HEK293 (cell line): ENCODE results near the gene ICOS.

Experiments
- CTCF ChIA-PET: fragments of 350-600 bp; formaldehyde crosslinking; extraction: SDS; loops from one replicate; lab custom pipeline; 2021; ENCODE audit warnings: antibody characterized with exemption; lab: Yijun Ruan, JAX
- POLR2A ChIA-PET: fragments of 300-600 bp; formaldehyde crosslinking; extraction: SDS; loops from one replicate; lab custom pipeline; 2020; ENCODE audit warnings: antibody characterized with exemption, inconsistent platforms; lab: Yijun Ruan, JAX
- H3K27ac ChIP-seq: fragments of 200-500 bp; sonication (Bioruptor generic); 2 replicates; pipeline ENCODE4 v1.5.1; 2014; ENCODE audit warnings: low read depth, low read length, control low read depth, inconsistent platforms; ENCODE audit errors: extremely low read depth
- H3K36me3 ChIP-seq, 2 experiments: fragments of 200-500 bp in 1 of 2; sonication (Bioruptor generic) in 1 of 2; 1 replicate in 1 of 2; 2 replicates in 1 of 2; pipeline ENCODE4 v1.5.1; 2014 to 2017; ENCODE audit warnings: inconsistent platforms in 2 of 2, low read length in 2 of 2; ENCODE audit not compliant: control insufficient read depth in 2 of 2, insufficient read depth in 1 of 2
- H3K4me1 ChIP-seq: fragments of 200-500 bp; sonication (Bioruptor generic); 2 replicates; pipeline ENCODE4 v1.5.1; 2014; ENCODE audit warnings: mild to moderate bottlenecking, low read length, inconsistent platforms; ENCODE audit not compliant: control insufficient read depth, insufficient read depth
- H3K4me3 ChIP-seq: 2 replicates; pipeline ENCODE4 v1.5.1; 2011; ENCODE audit warnings: low read depth, mild to moderate bottlenecking, control low read depth, low read length, moderate library complexity
- H3K9me3 ChIP-seq: fragments of 200-500 bp; sonication (Bioruptor generic); 2 replicates; pipeline ENCODE4 v1.5.1; 2014; ENCODE audit warnings: low read depth, low read length, inconsistent platforms; ENCODE audit not compliant: control insufficient read depth, insufficient read depth
- GLI4 ChIP-seq: fragments of 450-650 bp; formaldehyde crosslinking; IDR thresholded peaks from 2 replicates; pipeline ENCODE4 v1.5.1; 2016; ENCODE audit warnings: missing biosample characterization, missing genetic modification characterization
- HOXC10 ChIP-seq: sonication (generic); formaldehyde crosslinking; IDR thresholded peaks from 2 replicates; pipeline ENCODE4 v1.8.1; 2023; ENCODE audit warnings: mild to moderate bottlenecking, missing genetic modification reagents
- KLF1 ChIP-seq: fragments of 450-650 bp; formaldehyde crosslinking; IDR thresholded peaks from 2 replicates; pipeline ENCODE4 v1.5.1; 2016; ENCODE audit warnings: missing biosample characterization, missing genetic modification characterization
- KLF17 ChIP-seq: fragments of 450-650 bp; formaldehyde crosslinking; IDR thresholded peaks from 2 replicates; pipeline ENCODE4 v1.5.1; 2016; ENCODE audit warnings: missing biosample characterization, missing genetic modification characterization
- KLF8 ChIP-seq: fragments of 450-650 bp; formaldehyde crosslinking; IDR thresholded peaks from 2 replicates; pipeline ENCODE4 v1.5.1; 2016; ENCODE audit warnings: missing biosample characterization, missing genetic modification characterization
- MEIS1 ChIP-seq: sonication (generic); formaldehyde crosslinking; IDR thresholded peaks from 2 replicates; pipeline ENCODE4 v1.8.1; 2022; ENCODE audit warnings: missing genetic modification reagents, mild to moderate bottlenecking, borderline replicate concordance
- PRDM1 ChIP-seq: fragments of 450-650 bp; formaldehyde crosslinking; IDR thresholded peaks from 2 replicates; pipeline ENCODE4; 2016; ENCODE audit warnings: missing biosample characterization, missing genetic modification characterization
- TCF7L2 ChIP-seq: IDR thresholded peaks from 2 replicates; pipeline ENCODE4 v1.6.1; 2011; ENCODE audit warnings: low read depth, mild to moderate bottlenecking, inconsistent platforms, low read length, moderate library complexity, borderline replicate concordance
- YY2 ChIP-seq: fragments of 450-650 bp; formaldehyde crosslinking; IDR thresholded peaks from 2 replicates; pipeline ENCODE4 v1.5.1; 2016; ENCODE audit warnings: missing biosample characterization, missing genetic modification characterization
- ZBTB8A ChIP-seq: fragments of 450-650 bp; formaldehyde crosslinking; IDR thresholded peaks from 2 replicates; pipeline ENCODE4 v1.5.1; 2016; ENCODE audit warnings: missing biosample characterization, missing genetic modification characterization
- ZNF10 ChIP-seq: fragments of 450-650 bp; formaldehyde crosslinking; IDR thresholded peaks from 2 replicates; pipeline ENCODE4 v1.5.1; 2017; ENCODE audit warnings: missing biosample characterization, missing genetic modification characterization
- ZNF132 ChIP-seq: fragments of 450-650 bp; formaldehyde crosslinking; IDR thresholded peaks from 2 replicates; pipeline ENCODE4 v1.5.1; 2017; ENCODE audit warnings: missing biosample characterization, missing genetic modification characterization, borderline replicate concordance
- ZNF155 ChIP-seq: fragments of 450-650 bp; formaldehyde crosslinking; IDR thresholded peaks from 2 replicates; pipeline ENCODE4 v1.5.1; 2016; ENCODE audit warnings: missing biosample characterization, missing genetic modification characterization
- ZNF19 ChIP-seq: fragments of 450-650 bp; formaldehyde crosslinking; IDR thresholded peaks from 2 replicates; pipeline ENCODE4; 2016; ENCODE audit warnings: missing biosample characterization, missing genetic modification characterization, low read depth
- ZNF239 ChIP-seq: fragments of 450-650 bp; formaldehyde crosslinking; IDR thresholded peaks from 2 replicates; pipeline ENCODE4 v1.5.1; 2016; ENCODE audit warnings: missing biosample characterization, missing genetic modification characterization
- ZNF24 ChIP-seq: fragments of 450-650 bp; formaldehyde crosslinking; IDR thresholded peaks from 2 replicates; pipeline ENCODE4 v1.5.1; 2016; ENCODE audit warnings: missing biosample characterization, missing genetic modification characterization
- ZNF248 ChIP-seq: fragments of 450-650 bp; formaldehyde crosslinking; IDR thresholded peaks from 2 replicates; pipeline ENCODE4 v1.5.1; 2017; ENCODE audit warnings: missing biosample characterization, missing genetic modification characterization
- ZNF350 ChIP-seq: fragments of 450-650 bp; formaldehyde crosslinking; IDR thresholded peaks from 2 replicates; pipeline ENCODE4 v1.5.0; 2017; ENCODE audit warnings: missing biosample characterization, mild to moderate bottlenecking, missing genetic modification characterization
- ZNF394 ChIP-seq: fragments of 450-650 bp; formaldehyde crosslinking; IDR thresholded peaks from 2 replicates; pipeline ENCODE4 v1.5.1; 2016; ENCODE audit warnings: missing biosample characterization, missing genetic modification characterization, mild to moderate bottlenecking, moderate library complexity, borderline replicate concordance
- ZNF473 ChIP-seq: fragments of 450-650 bp; formaldehyde crosslinking; IDR thresholded peaks from 2 replicates; pipeline ENCODE4 v1.5.1; 2017; ENCODE audit warnings: missing biosample characterization, missing genetic modification characterization
- ZNF48 ChIP-seq: fragments of 450-650 bp; formaldehyde crosslinking; IDR thresholded peaks from 2 replicates; pipeline ENCODE4 v1.5.1; 2016; ENCODE audit warnings: missing biosample characterization, missing genetic modification characterization
- ZNF560 ChIP-seq: fragments of 450-650 bp; formaldehyde crosslinking; IDR thresholded peaks from 2 replicates; pipeline ENCODE4 v1.5.1; 2017; ENCODE audit warnings: missing biosample characterization, missing genetic modification characterization, borderline replicate concordance
- ZNF624 ChIP-seq: fragments of 450-650 bp; formaldehyde crosslinking; IDR thresholded peaks from 2 replicates; pipeline ENCODE4 v1.5.1; 2017; ENCODE audit warnings: missing biosample characterization, missing genetic modification characterization
- ZNF677 ChIP-seq: fragments of 450-650 bp; IDR thresholded peaks from 2 replicates; pipeline ENCODE4 v1.5.0; 2018; ENCODE audit warnings: missing biosample characterization, mild to moderate bottlenecking, missing genetic modification characterization, moderate library complexity
- ZNF747 ChIP-seq: fragments of 450-650 bp; formaldehyde crosslinking; IDR thresholded peaks from 2 replicates; pipeline ENCODE4 v1.5.1; 2016; ENCODE audit warnings: missing biosample characterization, missing genetic modification characterization
- ZNF768 ChIP-seq: fragments of 450-650 bp; formaldehyde crosslinking; IDR thresholded peaks from 2 replicates; pipeline ENCODE4 v1.5.1; 2018; ENCODE audit warnings: missing biosample characterization, mild to moderate bottlenecking, missing genetic modification characterization
- ZNF776 ChIP-seq: fragments of 450-650 bp; formaldehyde crosslinking; IDR thresholded peaks from 2 replicates; pipeline ENCODE4 v1.5.0; 2017; ENCODE audit warnings: missing biosample characterization, missing genetic modification characterization, borderline replicate concordance
- ZNF843 ChIP-seq: fragments of 450-650 bp; formaldehyde crosslinking; IDR thresholded peaks from 2 replicates; pipeline ENCODE4 v1.5.1; 2016; ENCODE audit warnings: missing biosample characterization, missing genetic modification characterization

Gene ICOS

GRCh38 chr2:203999835-204000234 is 63.3 kb downstream of the ICOS start:
- POLR2A ChIA-PET: no interaction called here
- CTCF ChIA-PET: interaction anchor here (0.6 kb wide), 1 partner anchor 251 kb away, joined by 4 read pairs; no protein-coding TSS in a partner anchor
- no peak for TF ChIP-seq ZNF843 (tag by site-specific recombination)
- TF ChIP-seq ZNF48 (tag by site-specific recombination): no peak
- no peak for TF ChIP-seq KLF1 (tag by site-specific recombination)
- no peak for TF ChIP-seq ZNF473 (tag by site-specific recombination)
- no peak for TF ChIP-seq ZNF24 (tag by site-specific recombination)
- no peak for TF ChIP-seq MEIS1 (CRISPR knock-in tag)
- TF ChIP-seq ZNF132 (tag by site-specific recombination): no peak
- no peak for TF ChIP-seq ZNF776 (tag by site-specific recombination)
- no peak for TF ChIP-seq TCF7L2
- TF ChIP-seq GLI4 (tag by site-specific recombination): no peak
- no peak for TF ChIP-seq KLF8 (tag by site-specific recombination)

GRCh38 chr2:204000446-204000845 is 63.9 kb downstream of the ICOS start:
- TF ChIP-seq ZNF768 (tag by site-specific recombination) (no peak), ZNF394 (tag by site-specific recombination) (no peak), KLF17 (no peak), PRDM1 (tag by site-specific recombination) (no peak), HOXC10 (CRISPR knock-in tag) (no peak), ZNF10 (tag by site-specific recombination) (no peak), ZNF747 (no peak), ZNF350 (tag by site-specific recombination) (no peak), ZNF560 (tag by site-specific recombination) (no peak), ZNF248 (tag by site-specific recombination) (no peak), YY2 (no peak), ZNF19 (tag by site-specific recombination) (no peak), ZNF155 (tag by site-specific recombination) (no peak), ZNF239 (no peak), ZNF624 (no peak), ZNF677 (tag by site-specific recombination) (no peak), MEIS1 (CRISPR knock-in tag) (no peak), ZBTB8A (tag by site-specific recombination) (no peak)
- no peaks in the 10 kb centered on the region for H3K36me3 ChIP-seq
- H3K9me3 ChIP-seq: no peaks in the 10 kb centered on the region
- ChIA-PET CTCF (no interaction called here), POLR2A (no interaction called here)
- 0 out of 2 replicates have a peak, but pooled peaks cover 3% of the 10 kb centered on the region for H3K4me1 ChIP-seq
- no peak overlapping the region for H3K27ac ChIP-seq
- H3K4me3 ChIP-seq: no peak overlapping the region

More at GRCh38 chr2:203999835-204000234, 63.3 kb downstream of the ICOS start:
- Histone ChIP-seq H3K36me3 (no peaks in the 10 kb centered on the region), H3K4me3 (no peak overlapping the region), H3K9me3 (no peaks in the 10 kb centered on the region), H3K27ac (no peak overlapping the region), H3K4me1 (0 out of 2 replicates have a peak, but pooled peaks cover 3% of the 10 kb centered on the region)
